Liver (tissue), 9 donors: Measurements from ENCODE around the gene CPA1. TPM values are rescaled to one million over a fixed set of nuclear protein-coding genes. Genes with fewer than 3 reads are reported as not detected.

Source experiments
- DNase-seq: peaks from one replicate; pipeline ENCODE4 v3.0.0-alpha.2; 2017; ENCODE audit warnings: low spot score
- H3K27ac ChIP-seq, 2 donors: one replicate each; pipeline ENCODE4 v1.7.0; 2013; ENCODE audit warnings: inconsistent platforms in 2 of 2, low read length in 2 of 2, control low read depth in 1 of 2, low read depth in 1 of 2, mild to moderate bottlenecking in 1 of 2
- H3K27me3 ChIP-seq, 4 donors: one replicate each; pipeline versions ENCODE4 v1.6.1 to v1.7.0; 2013; ENCODE audit warnings: low read length in 3 of 4, inconsistent platforms in 1 of 4, mild to moderate bottlenecking in 1 of 4, moderate library complexity in 1 of 4; ENCODE audit not compliant: control insufficient read depth in 4 of 4, insufficient read depth in 4 of 4
- H3K36me3 ChIP-seq, 4 donors: one replicate each; pipeline versions ENCODE4 v1.6.1 to v1.7.0; 2013; ENCODE audit warnings: low read length in 3 of 4, mild to moderate bottlenecking in 3 of 4, low read depth in 1 of 4, moderate library complexity in 1 of 4; ENCODE audit not compliant: control insufficient read depth in 4 of 4, insufficient read depth in 3 of 4
- H3K4me1 ChIP-seq, 4 donors: one replicate each; pipeline versions ENCODE4 v1.6.1 to v1.7.0; 2013; ENCODE audit warnings: low read length in 3 of 4, mild to moderate bottlenecking in 3 of 4, moderate library complexity in 1 of 4; ENCODE audit not compliant: control insufficient read depth in 4 of 4, insufficient read depth in 4 of 4
- H3K4me3 ChIP-seq, 3 donors: one replicate each; pipeline versions ENCODE4 v1.6.1 to v1.7.0; 2013; ENCODE audit warnings: low read length in 3 of 3, control low read depth in 1 of 3, low read depth in 1 of 3, mild to moderate bottlenecking in 1 of 3
- H3K9ac ChIP-seq, 2 donors: one replicate each; pipeline ENCODE4 v1.7.0; 2013; ENCODE audit warnings: low read length in 2 of 2, mild to moderate bottlenecking in 2 of 2, moderate library complexity in 2 of 2, control low read depth in 1 of 2, low read depth in 1 of 2
- H3K9me3 ChIP-seq, 4 donors: one replicate each; pipeline versions ENCODE4 v1.6.1 to v1.7.0; 2013; ENCODE audit warnings: low read length in 3 of 4; ENCODE audit not compliant: control insufficient read depth in 4 of 4
- ATF3 ChIP-seq: IDR thresholded peaks from 2 replicates; pipeline ENCODE4 v1.6.1; 2016; ENCODE audit warnings: antibody characterized with exemption
- CTCF ChIP-seq: fragments of 150-350 bp; IDR thresholded peaks from 2 replicates; pipeline ENCODE4 v1.5.1; 2017; ENCODE audit warnings: improper control_type of control experiment, low read depth, low read length; ENCODE audit not compliant: missing input control
- EGR1 ChIP-seq, 2 donors: IDR thresholded peaks; 2 replicates each; pipeline ENCODE4 v1.6.1; 2016 to 2018; ENCODE audit warnings: antibody characterized with exemption in 2 of 2, low read depth in 2 of 2
- FOXA1 ChIP-seq: IDR thresholded peaks from 2 replicates; pipeline ENCODE4 v1.6.1; 2016; ENCODE audit warnings: antibody characterized with exemption
- FOXA2 ChIP-seq: IDR thresholded peaks from 2 replicates; pipeline ENCODE4 v1.6.1; 2016; ENCODE audit warnings: antibody characterized with exemption
- GABPA ChIP-seq, 2 donors: IDR thresholded peaks in 1 of 2; conservative IDR thresholded peaks in 1 of 2; 2 replicates each; pipeline ENCODE4 v1.6.1; 2016; ENCODE audit warnings: antibody characterized with exemption in 2 of 2, mild to moderate bottlenecking in 1 of 2, moderate library complexity in 1 of 2
- HNF4A ChIP-seq, 2 donors: conservative IDR thresholded peaks; 2 replicates each; pipeline ENCODE4 v1.6.1; 2016; ENCODE audit warnings: antibody characterized with exemption in 2 of 2, mild to moderate bottlenecking in 2 of 2
- JUND ChIP-seq, 2 donors: IDR thresholded peaks; 2 replicates each; pipeline ENCODE4 v1.6.1; 2016; ENCODE audit warnings: antibody characterized with exemption in 2 of 2
- NR2F2 ChIP-seq: IDR thresholded peaks from 2 replicates; pipeline ENCODE4 v1.6.1; 2016; ENCODE audit warnings: antibody characterized with exemption
- RAD21 ChIP-seq, 2 donors: IDR thresholded peaks; 2 replicates each; pipeline ENCODE4 v1.6.1; 2016; ENCODE audit warnings: antibody characterized with exemption in 2 of 2, mild to moderate bottlenecking in 2 of 2
- RXRA ChIP-seq, 2 donors: IDR thresholded peaks; 2 replicates each; pipeline ENCODE4 v1.6.1; 2017 to 2018; ENCODE audit warnings: antibody characterized with exemption in 2 of 2, mild to moderate bottlenecking in 1 of 2
- TAF1 ChIP-seq: conservative IDR thresholded peaks from 2 replicates; pipeline ENCODE4 v1.6.1; 2016; ENCODE audit warnings: antibody characterized with exemption, mild to moderate bottlenecking
- YY1 ChIP-seq: IDR thresholded peaks from 2 replicates; pipeline ENCODE4 v1.6.1; 2016; ENCODE audit warnings: antibody characterized with exemption, mild to moderate bottlenecking
- WGBS: extraction: QIAGEN DNeasy Blood & Tissue Kit; methylation state at CpG from one replicate; pipeline ENCODE4 v1.1.7; 2013; 5-methylcytosine and 5-hydroxymethylcytosine counted together
- polyA plus RNA-seq, 2 donors: library from polyadenylated mRNA; stranded (reverse) in 1 of 2; unstranded in 1 of 2; fragments of 200-250 nt in 1 of 2; fragments of >200 nt in 1 of 2; fragmentation: Nextera tagmentation in 1 of 2; extraction: Ambion mirVana in 1 of 2; gene quantifications; one replicate each; pipeline versions ENCODE4 v1.2.1 to v1.2.3, GENCODE V29; 2013 to 2015
- total RNA-seq, 2 donors: library from RNA; depleted of rRNA; stranded (reverse); fragments of >200 nt; gene quantifications; one replicate each; pipeline ENCODE4 v1.2.3, GENCODE V29; 2014
- TF ChIP-seq, protein P1 (sequence below): IDR thresholded peaks from 2 replicates; pipeline ENCODE4 v1.6.1; 2016; ENCODE audit warnings: antibody characterized with exemption, mild to moderate bottlenecking
- donor health status: healthy.
- donor health status: healthy.
- donor health status: healthy.
- donor health status: healthy.
- donor health status: healthy.

The CPA1 gene
- total and polyA plus RNA-seq, 4 donors, result 0.07 to 0.42 TPM; not detected in 2

GRCh38 chr7:130344271-130344866 lies 35.9 kb upstream of the CPA1 start, which contains the start of gene CPA5:
TSS of gene CPA5 (plus strand) at chr7:130344816. CDS start at chr7:130346486, 1,670 bp downstream.
- TF ChIP-seq CTCF (no peak), NR2F2 (no peak)
- no peaks in the 10 kb centered on the region for H3K4me1 ChIP-seq
- no peaks in the 10 kb centered on the region for H3K36me3 ChIP-seq
- no peak for DNase-seq
- 90% methylated on average over 5 of the region's 5 CpGs for WGBS
- H3K27me3 ChIP-seq, result peaks cover 0 to 2% (median 0%) of the 10 kb centered on the region in 4 donors
- no peak within 1 kb of the TSS for H3K9ac ChIP-seq
- H3K4me3 ChIP-seq, result no peak within 1 kb of the TSS
- H3K27ac ChIP-seq, result no peak within 1 kb of the TSS
- no peaks in the 10 kb centered on the region for H3K9me3 ChIP-seq

GRCh38 chr7:130345136-130345535 lies 35.2 kb upstream of the CPA1 start:
- Histone ChIP-seq H3K9ac (no peak overlapping the region), H3K27me3 (peaks cover 0 to 2% (median 0%) of the 10 kb centered on the region in 4 donors), H3K4me3 (no peak overlapping the region), H3K4me1 (no peaks in the 10 kb centered on the region), H3K36me3 (no peaks in the 10 kb centered on the region), H3K9me3 (no peaks in the 10 kb centered on the region), H3K27ac (no peak overlapping the region)
- 49% methylated on average over 8 of the region's 8 CpGs for WGBS
- no peak for DNase-seq
- TF ChIP-seq TAF1 (no peak), HNF4A (conservative IDR thresholded peaks at IDR 0.05) (no peak), YY1 (no peak), NR2F2 (no peak), EGR1 (IDR thresholded peaks at IDR 0.05; ENCODE audit: low read depth in 2 of 2) (no peak), FOXA1 (no peak), ATF3 (no peak), JUND (IDR thresholded peaks at IDR 0.05) (no peak), CTCF (no peak), RXRA (IDR thresholded peaks at IDR 0.05) (no peak), RAD21 (IDR thresholded peaks at IDR 0.05) (no peak), FOXA2 (no peak), GABPA (IDR thresholded peaks at IDR 0.05 in 1 of 2, conservative IDR thresholded peaks at IDR 0.05 in 1 of 2) (no peak)
- TF ChIP-seq, protein P1, sequence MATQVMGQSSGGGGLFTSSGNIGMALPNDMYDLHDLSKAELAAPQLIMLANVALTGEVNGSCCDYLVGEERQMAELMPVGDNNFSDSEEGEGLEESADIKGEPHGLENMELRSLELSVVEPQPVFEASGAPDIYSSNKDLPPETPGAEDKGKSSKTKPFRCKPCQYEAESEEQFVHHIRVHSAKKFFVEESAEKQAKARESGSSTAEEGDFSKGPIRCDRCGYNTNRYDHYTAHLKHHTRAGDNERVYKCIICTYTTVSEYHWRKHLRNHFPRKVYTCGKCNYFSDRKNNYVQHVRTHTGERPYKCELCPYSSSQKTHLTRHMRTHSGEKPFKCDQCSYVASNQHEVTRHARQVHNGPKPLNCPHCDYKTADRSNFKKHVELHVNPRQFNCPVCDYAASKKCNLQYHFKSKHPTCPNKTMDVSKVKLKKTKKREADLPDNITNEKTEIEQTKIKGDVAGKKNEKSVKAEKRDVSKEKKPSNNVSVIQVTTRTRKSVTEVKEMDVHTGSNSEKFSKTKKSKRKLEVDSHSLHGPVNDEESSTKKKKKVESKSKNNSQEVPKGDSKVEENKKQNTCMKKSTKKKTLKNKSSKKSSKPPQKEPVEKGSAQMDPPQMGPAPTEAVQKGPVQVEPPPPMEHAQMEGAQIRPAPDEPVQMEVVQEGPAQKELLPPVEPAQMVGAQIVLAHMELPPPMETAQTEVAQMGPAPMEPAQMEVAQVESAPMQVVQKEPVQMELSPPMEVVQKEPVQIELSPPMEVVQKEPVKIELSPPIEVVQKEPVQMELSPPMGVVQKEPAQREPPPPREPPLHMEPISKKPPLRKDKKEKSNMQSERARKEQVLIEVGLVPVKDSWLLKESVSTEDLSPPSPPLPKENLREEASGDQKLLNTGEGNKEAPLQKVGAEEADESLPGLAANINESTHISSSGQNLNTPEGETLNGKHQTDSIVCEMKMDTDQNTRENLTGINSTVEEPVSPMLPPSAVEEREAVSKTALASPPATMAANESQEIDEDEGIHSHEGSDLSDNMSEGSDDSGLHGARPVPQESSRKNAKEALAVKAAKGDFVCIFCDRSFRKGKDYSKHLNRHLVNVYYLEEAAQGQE, result no peak
